NCI-H1092 treated with DMSO at 0.1 percent for 48 hours (cell line): ENCODE measurements around the gene SLC37A3.
"Not testable (repeated sequence)": the region's sequence is repeated elsewhere in the genome, so short reads cannot be mapped to it uniquely, and the experiment has no call there.

Experiments
- DNase-seq: peaks from one replicate; lab custom pipeline; 2025; lab: John Stamatoyannopoulos, UW

Gene SLC37A3

DNA sequence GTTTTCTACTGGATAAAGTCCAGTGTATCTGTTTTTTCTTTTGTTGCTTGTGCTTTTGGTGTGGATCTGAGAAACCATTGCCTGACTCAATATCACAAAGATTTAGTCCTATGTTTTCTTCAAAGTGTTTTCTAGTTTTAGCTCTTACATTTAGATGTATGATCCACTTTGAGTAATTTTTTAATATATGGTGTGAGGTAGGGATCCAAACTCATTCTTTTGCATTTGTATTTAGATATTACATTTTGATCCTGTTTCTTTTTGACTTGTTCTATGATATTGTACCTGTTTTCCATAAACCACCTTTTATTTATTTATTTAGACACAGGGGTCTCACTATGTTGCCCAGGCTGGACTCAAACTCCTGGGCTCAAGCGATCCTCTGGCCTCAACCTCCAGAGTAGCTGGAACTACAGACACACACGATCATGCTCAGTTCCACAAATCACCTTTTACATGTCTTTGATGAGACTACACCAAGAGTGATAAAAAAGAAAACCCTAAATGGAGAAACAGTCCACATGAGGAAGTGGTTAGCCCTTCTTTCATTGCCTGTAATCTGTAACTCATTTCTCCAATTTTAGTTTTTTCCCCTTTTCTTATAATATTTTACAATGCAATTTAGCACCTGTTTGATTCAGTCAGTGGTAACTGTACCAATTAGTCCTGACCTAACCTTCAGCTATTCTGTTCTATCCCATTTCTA lies 86.0 kb downstream of the SLC37A3 start:
- DNase-seq = no peak

DNA sequence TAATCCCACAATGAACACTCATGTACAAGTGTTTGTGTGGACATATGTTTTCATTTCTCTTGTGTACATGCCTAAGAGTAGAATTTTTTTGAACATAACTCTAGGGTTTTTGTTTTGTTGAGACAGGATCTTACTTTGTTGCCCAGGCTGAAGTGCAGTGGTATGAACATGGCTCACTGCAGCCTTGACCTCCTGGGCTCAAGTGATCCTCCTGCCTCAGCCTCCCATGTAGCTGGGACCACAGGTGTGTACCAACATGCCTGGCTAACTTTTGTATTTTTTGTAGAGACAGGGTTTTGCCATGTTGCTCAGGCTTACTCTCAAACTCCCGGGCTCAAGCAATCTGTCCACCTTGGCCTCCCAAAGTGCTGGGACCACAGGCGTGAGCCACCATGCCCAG lies 87.2 kb downstream of the SLC37A3 start:
- not testable (repeated sequence) for DNase-seq

DNA sequence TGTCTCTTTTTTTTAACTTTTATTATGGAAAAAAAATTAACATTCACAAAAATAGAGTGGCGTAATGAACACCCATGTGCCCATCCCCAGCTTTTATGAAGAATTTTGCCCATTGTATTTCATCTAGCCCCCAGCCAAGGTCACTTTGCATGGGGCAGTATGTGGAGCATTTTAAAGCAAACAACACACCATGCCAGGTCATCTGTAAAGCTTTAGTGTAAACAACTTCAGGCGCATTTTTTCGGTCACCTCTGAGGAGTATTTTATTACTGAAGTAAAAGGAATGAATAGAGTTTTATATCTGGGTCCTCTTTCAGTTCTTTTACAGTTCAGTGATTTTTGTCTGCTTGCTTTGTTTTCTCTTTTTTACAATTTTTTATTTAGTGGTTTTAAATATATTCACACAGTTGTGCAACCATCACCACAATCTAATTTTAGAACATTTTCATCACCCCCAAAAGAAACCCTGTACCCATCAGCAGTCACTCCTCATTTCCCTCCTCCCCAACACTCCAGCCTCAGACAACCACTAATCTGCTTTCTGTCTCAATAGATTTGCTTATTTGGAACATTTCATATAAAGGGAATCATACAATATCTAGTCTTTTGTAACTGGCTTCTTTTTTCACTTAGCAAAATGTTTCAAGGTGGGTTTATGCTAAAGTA lies 87.9 kb downstream of the SLC37A3 start:
- DNase-seq = no peak

DNA sequence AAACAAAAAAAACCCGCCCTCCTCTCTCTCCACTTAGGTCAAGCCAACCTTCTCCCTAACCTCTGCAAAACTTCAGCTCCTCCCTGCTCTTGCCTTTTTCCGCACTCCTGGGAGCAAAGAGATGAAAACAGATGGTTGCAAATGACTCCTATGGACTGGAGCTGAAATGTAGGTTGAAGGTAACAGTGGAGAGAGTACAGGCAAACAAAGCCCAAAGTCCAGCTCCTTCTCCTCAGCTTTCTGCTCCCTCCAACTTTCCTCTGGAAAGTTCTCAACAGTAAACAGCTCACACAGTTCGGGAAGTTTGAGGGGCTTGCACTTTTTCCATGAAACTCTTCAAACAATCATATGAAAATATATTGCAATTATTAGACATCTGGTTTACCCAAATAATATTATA lies 90.3 kb downstream of the SLC37A3 start:
- no peak for DNase-seq

DNA sequence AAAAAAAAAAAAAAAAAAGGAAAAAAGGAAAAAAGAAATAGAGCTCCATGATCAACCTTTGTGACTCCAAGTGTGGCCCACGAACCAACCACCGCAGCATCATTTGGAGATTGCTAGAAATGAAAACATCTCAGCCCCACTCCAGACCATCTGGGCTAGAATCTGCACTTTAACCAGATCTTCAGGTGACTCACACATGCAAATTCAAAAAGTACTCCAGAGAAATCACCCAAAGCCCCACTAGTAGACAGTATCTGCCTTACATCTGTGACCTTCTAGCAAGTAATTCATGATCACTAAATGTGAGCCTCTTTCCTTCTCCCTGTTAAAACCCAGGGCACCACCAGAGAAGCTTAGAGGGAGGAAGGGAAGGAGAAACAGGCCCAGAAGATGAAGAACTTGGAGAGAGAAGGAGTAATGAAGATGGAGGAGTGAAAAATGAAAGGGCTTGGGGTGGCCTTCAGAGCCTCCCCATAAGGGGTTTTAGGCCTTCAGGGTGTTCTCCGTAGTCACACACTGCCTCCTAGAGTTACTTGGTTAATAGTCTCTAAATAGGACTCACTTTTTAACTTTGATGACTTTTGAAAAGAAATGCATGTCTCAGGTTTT lies 94.0 kb downstream of the SLC37A3 start:
- DNase-seq = peak; percentile 35

DNA sequence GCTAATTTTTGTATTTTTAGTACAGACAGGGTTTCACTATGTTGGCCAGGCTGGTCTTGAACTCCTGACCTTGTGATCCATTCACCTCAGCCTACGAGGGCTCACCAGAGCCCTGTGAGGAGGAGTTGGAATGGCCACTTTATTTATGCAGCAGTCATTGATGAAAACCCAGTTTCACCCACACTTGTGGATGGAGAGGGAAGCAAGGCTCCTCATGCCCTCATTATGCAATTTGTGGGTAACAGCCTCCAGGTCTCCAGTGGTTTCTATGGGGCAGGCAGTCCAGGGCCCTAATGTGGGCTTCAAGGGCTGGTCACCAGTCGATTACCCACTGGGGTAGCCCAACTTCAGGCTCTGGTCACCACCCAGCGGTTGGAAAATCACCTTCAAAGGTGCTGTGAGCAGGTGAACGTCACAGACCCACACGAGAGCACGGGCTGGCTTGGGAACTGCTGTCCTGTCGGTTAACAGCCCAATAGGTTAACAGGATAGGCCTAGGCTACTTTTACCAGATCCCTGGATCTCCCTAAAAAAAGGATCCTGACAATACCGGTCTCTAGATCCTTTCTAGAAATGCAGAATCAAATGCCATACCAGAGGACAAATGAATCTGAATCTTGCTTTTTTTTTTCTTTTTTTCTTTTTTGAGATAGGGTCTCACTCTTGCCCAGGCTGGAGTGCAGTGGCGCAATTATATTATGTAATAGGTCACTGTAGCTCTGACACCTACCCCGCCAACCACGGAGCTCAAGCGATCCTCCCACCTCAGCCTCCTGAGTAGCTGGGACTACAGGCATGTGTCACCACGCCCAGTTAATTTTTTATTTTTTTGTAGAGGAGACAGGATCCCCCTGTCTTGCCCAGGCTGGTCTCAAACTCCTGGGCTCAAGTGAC lies 97.8 kb downstream of the SLC37A3 start:
- no peak for DNase-seq

DNA sequence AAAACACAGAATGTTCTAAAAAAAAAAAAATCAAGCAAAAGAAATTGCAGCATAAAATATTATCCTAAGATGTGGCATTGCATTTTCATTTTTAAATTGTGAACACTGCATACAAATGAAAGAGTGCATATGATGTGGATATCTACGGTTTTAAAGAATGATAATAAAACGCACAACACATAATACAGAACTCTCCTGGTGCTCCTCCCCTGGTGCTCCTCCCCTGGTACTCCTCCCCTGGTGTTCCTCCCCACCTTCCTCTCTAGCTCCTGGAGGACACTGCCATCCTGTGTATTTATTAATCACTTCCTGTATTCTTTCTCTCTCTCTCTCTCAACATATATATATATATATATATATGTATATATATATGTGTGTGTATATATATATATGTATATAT lies 100.1 kb downstream of the SLC37A3 start:
- no peak for DNase-seq

DNA sequence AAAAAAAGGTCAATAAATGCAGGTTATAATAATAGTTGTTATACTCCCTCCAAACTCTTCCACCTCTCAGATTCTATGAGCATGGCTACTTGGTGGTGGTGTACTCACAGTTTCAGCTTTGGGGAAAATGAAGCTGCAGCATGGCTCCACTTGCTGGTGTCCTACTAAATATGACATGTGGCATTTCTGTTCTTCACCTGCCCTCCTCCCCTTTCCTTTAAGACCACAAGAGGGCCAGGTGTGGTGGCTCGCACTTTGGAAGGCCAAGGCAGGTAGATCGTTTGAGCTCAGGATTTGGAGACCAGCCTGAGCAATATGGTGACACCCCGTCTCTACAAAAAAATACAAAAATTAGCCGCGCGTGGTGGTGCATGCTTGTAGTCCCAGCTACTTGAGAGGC lies 101.1 kb downstream of the SLC37A3 start:
- no peak for DNase-seq

DNA sequence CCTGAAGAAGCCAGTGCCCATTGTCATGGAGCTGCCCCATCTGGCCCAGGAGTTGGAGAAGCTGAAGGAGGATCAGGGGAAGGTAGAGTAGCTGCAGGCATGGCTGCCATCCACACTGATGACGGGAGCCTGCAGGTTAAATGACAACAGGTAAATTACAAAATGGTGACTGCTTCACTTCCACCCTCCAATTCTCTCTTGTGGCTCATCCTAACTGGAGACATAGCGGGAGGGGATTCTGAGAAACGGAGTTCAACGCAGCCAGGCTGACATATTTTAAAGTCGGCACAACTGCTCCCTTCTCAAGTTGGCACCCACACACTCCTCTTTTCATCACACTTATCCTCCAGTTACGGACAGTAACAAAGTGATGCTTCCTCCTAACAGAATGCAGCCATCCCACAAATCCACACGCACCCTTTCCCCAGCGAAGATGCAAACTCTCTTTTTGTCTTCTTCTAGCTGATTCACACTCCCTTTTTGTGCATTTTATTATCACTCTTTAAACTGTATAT lies 103.0 kb downstream of the SLC37A3 start:
- no peak for DNase-seq

DNA sequence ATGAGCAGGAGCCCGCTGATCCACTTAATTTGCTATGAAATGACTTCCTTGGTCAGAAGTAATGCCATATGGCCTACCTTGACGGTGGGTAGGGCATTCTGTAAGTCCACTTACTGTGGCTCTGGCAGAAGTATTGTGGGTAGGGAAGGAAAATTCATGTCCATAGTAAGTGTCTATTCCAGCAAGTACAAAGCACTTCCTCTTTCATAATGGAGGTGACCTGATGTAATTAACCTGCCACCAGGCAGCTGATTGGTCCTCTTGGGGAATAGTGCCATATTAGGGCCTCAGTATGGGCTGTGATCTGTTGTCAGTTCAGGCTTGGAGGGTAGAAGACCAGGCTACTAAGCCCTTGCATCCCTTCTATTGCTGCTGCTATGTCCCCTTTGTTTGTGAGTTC lies 103.9 kb downstream of the SLC37A3 start:
- no peak for DNase-seq

DNA sequence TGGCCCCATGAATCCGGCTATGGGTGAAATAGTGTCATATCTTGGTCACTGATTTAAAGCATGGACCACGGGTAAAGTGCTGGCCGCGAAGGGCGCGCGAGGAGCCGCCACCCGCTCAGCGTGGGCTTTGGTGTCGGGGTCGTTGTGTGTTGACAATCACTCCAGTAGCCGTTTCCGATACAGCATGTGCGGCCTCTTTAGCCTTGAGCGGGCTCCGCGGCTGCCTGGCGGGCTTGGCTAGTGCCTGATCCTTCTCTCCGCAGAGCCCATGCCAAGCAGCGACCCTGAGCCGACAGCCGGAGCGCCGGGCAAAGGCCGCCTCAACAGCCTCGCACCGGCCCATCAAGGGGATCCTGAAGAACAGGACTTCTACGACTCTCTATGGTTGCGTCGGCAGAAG lies 105.9 kb downstream of the SLC37A3 start:
- no peak for DNase-seq

DNA sequence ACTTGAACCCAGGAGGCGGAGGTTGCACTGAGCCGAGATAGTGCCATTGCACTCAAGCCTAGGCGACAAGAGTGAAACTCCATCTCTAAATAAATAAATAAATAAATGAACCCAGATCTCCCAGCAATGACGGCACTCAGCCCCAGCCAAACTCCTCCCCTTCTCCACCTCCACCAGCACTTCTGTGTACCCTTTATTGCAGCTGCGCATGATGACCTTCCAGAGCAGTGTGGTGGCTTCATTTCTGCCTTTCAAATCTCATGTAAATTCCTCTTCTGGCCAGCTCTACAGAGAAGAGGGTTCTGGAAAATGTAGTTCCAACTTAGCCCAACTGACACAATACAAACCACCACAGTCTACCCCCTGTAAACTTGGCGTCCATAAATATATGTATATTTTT lies 108.5 kb downstream of the SLC37A3 start:
- DNase-seq = no peak

DNA sequence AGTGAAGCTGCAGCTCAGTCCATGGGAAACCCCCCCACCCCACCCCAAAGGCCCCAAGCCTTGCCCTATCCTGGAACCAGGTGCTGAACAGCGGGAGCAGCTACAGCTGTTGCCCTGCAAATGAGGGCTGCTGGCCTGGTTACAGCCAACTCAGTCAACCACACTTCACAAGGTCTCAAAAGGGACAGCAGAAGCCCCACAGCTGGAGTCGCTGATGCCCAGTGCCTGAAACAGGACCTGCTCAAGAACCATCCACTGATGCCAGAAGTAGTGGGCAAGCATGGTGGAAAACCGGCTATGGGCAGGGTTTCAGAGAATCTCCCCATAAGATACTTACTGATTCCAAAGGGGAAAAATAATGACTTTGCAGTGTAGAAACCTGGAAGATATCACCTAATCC lies 110.3 kb downstream of the SLC37A3 start:
- no peak for DNase-seq

DNA sequence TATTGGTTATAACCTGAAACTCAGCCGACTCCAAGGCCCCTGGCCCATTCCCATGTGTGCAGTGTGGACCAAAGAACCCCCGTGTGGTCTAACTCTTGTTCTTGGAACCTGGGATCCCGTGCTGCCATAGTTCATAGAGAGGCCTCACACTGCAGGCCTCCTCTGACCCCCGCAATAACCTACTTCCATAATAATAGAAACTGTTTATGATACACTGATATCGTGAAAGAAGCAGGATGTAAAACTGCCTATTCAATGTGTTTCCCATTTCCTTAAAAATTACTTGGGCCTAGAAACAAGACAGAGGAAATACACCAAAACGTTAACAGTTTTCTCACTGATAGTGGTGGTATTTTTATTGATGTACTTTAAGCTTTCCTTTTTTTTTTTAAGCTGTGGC lies 112.4 kb downstream of the SLC37A3 start:
- DNase-seq = no peak

DNA sequence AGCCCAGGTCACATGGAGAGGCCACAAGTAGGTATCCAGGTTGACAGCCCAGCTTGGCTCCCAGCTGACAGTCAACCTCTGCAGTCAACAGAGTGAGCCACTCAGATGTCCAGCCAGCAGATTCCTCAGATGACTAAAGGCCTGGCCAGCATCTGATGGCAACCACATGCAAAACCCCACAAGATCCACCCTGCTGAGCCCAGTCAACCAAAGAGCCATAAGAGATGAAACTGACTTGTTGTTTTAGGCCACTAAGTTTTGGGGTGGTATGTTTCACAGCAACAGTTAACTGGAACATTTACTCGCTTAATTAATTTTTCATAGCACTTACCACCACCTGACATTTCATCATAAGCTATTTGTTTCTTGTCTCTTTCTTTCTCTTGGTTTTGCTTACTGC lies 114.3 kb downstream of the SLC37A3 start:
- no peak for DNase-seq
